ENCODE measurements around the gene RSRC1.
A peak's percentile ranks its signal among the peaks of the same experiment; 100 is the strongest.
"Not testable (repeated sequence)": the region's sequence is repeated elsewhere in the genome, so short reads cannot be mapped to it uniquely, and the experiment has no call there.

The RSRC1 gene

DNA sequence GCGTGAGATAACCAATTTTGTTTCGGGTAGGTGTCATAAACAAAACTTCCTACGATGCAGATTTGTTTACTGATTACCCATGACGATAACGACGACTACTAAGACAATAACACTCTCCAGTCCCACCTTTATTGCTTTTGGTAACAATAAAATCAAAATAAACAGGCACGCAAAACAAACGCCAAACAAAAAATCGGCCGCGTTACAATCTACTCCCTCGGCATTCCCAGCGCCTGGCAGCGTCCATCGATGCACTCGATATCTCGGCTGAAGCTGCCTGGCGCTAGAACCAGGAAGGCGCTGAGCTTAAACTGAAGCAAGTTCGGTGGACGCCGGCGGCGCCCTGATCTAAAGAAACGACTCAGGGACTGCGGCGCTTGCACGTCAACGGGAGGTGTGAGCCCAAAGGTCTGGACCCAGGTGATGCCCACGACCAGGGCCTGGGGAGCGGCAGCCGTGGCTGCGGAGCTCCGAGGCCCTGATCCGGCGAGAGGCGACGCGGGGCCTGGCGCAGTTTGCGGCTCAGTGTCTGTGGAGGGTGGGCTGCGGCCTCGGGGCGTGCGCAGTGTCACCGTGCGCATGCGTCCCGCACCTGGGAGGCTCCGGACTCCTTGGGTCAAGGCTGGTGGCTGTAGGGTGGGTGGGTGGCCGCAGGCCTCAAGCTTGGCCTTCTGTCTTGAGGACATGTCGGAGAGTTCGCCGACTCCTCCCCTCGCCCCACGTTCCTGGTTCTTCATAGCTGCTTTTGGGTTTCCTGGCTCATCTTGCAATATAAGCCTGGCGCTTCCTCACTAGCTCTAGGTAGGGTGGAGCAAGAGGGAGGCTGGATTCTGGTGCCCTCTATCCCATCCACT is at the start of gene RSRC1:
RSRC1 (plus strand) TSS at position 286 of the 854 bp plus-strand sequence. CDS start 12,016 bp downstream, outside the sequence.
- peak; percentile 84 for DNase-seq

DNA sequence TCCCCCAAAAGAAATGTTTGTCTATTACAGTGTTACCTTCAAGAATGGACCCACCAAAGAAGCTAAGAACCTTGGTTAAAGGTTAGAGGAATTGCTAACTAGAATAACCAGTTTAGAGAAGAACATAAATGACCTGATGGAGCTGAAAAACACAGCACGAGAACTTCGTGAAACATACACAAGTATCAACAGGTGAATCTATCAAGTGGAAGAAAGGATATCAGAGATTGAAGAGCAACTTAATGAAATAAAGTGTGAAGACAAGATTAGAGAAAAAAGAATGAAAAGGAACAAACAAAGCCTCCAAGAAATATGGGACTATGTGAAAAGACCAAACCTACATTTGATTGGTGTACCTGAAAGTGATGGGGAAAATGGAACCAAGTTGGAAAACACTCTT is 44.3 kb upstream of the RSRC1 start:
- DNase-seq: not testable (repeated sequence)

GRCh38 chr3:158072790-158073189 is 37.1 kb upstream of the RSRC1 start:
- no peak for DNase-seq

- no peak for DNase-seq
Measured at GRCh38 chr3:158074591-158074990, 35.3 kb upstream of the RSRC1 start.

GRCh38 chr3:158079599-158079998 is 30.3 kb upstream of the RSRC1 start:
- no peak for DNase-seq

DNA sequence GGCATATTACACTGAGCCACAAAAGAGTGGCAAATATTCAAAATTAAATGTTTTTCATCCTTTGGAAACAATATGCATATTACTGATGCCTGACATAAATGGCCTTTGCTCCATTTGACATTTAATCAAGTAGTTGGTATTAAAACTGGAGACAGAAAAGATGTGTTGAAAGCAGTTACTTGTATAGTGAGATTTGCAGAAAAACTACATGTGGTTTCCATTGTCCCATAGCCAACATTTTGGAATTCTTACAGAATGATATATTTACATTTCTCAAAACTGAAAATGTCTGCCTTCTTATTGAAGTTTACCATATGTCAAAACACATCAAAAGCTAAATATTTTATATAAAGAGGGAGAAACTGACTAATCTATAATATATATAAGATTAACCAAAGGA is 25.2 kb upstream of the RSRC1 start:
- no peak for DNase-seq

DNA sequence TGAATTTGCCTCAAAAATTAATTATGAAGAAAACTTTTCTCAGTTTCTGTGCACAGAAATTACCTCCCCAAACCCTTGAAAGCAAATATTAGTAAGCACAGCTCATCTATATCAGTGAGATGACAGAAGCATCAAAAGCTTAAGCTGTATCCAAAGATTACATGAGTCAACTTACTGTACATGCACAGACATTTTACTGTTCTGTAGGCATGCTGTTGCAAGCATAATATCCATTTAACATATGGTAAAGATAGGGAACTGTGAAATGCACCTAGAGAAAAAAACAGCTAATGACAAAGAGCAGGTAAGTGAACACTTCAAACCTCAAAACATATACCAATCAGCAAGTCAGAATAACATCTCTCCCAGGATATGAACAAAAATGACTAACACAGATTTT is 24.5 kb upstream of the RSRC1 start:
- DNase-seq: no peak

DNA sequence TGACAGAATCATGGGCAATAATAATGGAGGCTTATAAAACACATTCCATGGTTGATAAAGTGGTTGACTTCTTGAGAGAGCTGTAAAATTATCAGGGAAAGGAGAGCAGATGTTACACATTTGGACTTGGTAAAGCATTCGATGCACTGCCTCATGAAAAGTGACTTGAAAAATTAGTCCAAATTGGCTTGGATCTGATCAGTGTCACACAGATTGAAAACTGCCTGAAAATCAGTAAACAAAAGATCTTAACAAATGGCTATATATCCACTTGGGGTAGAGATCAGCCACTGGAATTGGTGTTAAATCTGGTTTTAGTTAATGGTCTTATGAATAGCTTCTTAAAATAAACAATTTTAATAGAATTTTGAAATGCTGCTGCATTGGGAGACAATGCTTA is 24.0 kb upstream of the RSRC1 start:
- no peak for DNase-seq

DNA sequence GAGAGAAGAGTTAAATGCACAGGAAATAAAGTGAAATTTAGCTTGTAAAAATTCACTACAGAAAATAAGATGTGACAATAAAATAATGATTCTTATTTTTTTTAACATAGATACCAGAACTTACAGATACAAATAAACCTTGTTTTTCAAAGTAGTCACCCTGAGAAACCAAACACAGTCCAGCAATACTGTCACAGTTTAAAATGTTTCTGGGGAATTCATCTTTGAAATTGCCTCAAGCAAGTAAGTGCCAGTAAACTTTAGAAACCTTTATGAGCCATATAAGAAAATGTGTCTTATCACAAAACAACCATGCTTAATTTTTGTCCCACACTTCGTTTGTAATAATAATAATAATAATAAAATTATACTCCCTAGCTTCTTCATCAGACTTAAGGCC is 23.5 kb upstream of the RSRC1 start:
- no peak for DNase-seq

DNA sequence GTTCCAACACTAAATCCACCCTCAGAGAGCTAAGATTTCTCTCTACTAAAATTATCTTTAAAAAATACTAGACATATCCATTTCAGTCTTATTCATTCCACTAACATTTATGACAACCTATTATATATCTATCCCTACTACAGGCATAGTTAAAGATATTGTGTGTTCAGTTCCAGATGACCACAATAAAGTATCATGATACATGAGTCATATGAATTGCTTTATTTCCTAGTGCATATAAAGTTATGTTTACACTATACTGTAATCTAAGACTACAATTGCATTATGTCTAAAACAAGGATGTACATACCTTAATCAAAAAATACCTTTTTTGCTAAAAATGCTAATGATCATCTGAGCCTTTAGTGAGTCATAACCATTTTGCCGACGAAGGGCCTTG is 23.1 kb upstream of the RSRC1 start:
- DNase-seq: no peak

DNA sequence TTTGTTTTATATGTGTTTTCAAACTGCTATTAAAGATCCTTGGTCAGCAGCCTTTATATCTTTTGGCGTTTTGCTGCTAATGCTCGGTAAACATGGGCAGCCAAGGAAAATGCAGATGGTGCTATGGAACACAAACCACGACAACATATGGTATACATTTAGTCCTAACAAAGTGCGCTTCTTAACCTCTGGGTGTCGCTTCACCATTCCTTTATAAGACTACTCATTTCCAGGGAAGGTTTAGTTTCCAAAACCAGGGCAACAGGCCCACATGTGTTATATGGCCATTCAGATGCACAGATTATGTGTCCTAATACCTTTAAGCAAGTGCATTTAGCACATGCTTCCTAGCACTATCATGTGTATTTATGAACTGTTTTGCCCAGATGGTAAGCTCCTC is 18.4 kb upstream of the RSRC1 start:
- DNase-seq: no peak

DNA sequence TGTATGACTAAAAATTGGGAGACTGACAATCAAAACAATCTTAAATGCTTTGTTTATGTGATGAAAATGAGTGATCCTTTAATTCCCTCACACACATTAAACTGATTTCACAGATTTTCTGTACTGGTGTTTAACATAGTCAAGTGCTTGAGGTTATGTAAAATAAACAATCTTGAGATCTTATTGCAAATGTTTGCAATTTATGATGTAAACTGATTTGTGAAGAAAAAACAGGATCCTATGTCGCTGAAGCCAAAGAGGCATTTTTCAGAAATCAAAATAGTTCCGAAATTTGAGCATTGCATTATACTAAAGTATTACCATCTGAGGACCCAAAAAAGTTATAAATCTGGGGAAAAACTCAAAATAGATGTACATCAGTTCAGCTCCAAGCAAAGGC is 16.4 kb upstream of the RSRC1 start:
- no peak for DNase-seq

DNA sequence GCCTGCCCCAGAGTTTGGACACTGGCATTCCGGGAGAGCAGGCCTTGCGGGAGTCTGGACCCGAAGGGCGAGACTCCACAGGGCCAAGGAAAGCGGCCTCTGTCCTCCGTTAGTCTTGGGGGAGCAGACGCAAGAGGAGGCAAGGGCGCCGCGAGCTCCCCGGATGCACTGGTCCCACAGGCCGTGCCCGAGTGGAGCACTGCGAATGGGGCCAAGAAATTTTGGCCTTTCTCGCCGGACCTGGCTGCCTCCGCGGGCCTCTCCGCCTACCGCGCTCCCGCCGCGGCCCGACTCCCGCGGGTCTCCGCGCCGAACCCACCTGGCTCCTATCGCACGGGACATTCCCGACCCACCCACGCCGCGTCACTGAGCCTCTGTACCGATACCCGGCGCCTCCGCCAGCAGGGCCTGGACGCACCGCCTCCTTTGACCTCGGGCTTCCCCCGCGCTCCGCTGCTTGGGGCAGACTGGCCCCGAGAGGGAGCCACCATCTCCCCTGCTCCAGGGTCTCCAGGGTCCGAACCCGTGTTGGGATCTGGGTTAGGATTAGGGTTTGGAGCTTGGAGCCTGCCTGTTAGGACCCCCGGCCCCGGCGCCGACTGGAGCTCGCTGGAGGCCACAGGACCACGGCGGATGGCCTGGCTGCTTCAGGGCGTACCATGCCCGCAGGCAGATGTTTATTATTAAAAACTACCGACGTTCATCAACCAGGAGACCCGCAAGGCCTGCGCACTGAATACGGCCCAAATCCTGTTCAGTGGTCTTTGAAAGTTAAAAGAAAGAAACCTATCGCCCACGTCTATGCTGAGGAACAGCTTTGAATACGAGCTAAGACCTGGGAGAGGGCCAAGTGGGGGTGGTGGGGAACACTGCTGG is 15.4 kb upstream of the RSRC1 start:
- no peak for DNase-seq

DNA sequence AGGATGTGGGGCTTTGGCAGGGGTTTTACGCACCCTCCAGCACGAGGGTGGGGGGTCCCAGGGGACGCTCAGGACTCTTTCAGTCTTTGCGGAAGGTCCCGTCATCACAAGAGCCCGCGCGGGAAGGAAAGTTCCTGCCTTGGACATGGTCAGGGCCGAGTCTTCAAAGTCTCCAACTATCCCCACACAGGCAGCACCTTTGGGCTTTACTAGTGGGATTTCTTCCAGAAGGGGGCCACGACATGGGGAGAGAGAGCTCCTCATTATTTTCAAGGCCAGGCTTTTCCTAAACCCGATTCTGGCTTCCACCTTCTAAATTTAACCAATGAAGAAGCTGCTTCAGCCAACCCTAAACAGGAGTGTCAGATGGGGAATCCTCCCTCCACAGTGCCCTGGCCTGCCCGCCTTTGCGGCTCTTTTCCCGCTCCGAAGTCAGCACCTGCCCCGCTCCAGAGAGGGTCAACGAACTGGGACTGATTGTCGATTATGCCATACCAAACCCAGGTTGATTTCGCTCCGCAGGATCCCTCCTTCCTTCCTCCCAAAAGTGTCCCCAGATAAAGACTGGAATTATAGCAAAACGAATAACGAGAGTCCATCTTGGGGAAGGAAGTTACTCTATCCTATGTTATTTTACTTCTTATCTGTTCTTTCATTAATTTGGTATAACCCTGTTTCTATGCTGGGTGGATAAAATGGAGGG is 14.6 kb upstream of the RSRC1 start:
- DNase-seq: no peak

- DNase-seq: no peak
Measured at GRCh38 chr3:158095814-158096704, 13.8 kb upstream of the RSRC1 start.

GRCh38 chr3:158097081-158097592 is 12.8 kb upstream of the RSRC1 start:
- DNase-seq: no peak

GRCh38 chr3:158097593-158098308 is 12.1 kb upstream of the RSRC1 start:
- DNase-seq: no peak

DNA sequence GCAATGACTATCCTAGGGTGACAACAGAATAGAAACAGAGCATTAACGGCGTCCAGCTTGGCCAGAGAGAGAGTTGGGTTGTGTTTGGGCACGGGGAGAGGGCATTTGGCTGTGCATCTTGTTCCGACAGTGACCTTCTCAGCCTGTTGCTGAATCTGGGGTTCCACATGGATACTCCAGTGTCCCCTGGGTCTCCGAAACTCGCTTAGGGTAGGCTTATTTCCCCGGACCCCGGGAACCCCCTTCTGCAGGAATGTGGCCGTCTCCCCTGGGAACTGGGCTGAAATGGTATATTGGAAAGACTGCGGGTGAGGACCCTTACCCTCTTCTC is 11.6 kb upstream of the RSRC1 start:
- DNase-seq: no peak

GRCh38 chr3:158098834-158099424 is 11.0 kb upstream of the RSRC1 start:
- DNase-seq: no peak

DNA sequence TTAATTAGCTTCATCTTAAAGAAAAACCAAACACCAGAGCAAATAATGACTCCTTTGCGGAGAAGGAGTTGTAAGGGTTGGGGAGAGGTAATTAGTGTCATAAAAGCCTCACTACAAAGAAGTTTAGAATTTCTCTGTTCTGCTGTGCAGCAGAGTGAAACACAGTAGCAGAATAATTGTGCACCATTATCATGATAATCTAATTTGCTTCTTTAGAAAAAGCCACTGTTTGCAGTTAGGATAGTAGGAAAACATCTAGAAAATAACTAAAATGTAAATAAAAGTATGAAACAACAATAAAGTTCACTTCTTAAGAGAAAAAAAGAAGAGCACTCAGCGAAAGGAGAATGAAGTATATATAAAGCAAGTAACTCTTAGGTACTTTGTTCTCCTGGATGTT is 9.2 kb upstream of the RSRC1 start:
- no peak for DNase-seq
